Measurements from ENCODE around the gene SMIM43. TPM values are rescaled to one million over a fixed set of nuclear protein-coding genes. Genes with fewer than 3 reads are reported as not detected.

Gene SMIM43
- polyA plus RNA-seq, 1 experiment: 7.4 TPM

DNA sequence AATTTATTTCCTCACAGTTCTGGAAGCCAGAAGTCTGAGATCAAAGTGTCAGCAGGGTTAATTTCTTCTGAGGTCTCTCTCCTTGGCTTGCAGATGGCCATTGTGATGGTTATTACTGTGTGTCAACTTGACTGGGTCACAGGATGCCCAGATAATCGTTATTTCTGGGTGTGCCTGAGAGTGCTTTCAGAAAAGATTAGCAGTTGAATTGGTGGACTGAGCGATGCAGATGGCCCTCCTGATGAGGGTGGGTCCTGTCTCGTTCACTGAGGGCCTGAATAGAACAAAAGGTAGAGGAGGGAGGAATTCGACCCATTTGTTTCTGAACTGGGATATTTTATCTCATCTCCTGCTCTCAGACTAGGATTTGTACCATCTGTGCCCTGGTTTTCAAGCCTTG lies 15.7 kb downstream of the SMIM43 start:
- no peaks in the 10 kb centered on the region for H3K27me3 ChIP-seq (ENCODE audit: control insufficient read depth, insufficient read depth, low read length)
- no peaks in the 10 kb centered on the region for H3K9me3 ChIP-seq (ENCODE audit: control insufficient read depth, insufficient read depth, low read length)
- TF ChIP-seq, protein P1, sequence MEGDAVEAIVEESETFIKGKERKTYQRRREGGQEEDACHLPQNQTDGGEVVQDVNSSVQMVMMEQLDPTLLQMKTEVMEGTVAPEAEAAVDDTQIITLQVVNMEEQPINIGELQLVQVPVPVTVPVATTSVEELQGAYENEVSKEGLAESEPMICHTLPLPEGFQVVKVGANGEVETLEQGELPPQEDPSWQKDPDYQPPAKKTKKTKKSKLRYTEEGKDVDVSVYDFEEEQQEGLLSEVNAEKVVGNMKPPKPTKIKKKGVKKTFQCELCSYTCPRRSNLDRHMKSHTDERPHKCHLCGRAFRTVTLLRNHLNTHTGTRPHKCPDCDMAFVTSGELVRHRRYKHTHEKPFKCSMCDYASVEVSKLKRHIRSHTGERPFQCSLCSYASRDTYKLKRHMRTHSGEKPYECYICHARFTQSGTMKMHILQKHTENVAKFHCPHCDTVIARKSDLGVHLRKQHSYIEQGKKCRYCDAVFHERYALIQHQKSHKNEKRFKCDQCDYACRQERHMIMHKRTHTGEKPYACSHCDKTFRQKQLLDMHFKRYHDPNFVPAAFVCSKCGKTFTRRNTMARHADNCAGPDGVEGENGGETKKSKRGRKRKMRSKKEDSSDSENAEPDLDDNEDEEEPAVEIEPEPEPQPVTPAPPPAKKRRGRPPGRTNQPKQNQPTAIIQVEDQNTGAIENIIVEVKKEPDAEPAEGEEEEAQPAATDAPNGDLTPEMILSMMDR (IDR thresholded peaks at IDR 0.05; ENCODE audit: low read depth, low read length): no peak
- no peak overlapping the region for H3K4me3 ChIP-seq (ENCODE audit: low read depth, low read length)
- ChIA-PET POLR2A (no interaction called here), CTCF (no interaction called here)
- no peak for DNase-seq (ENCODE audit: low read depth, low spot score)
- no peak overlapping the region for H3K27ac ChIP-seq (ENCODE audit: low read depth, low read length)

DNA sequence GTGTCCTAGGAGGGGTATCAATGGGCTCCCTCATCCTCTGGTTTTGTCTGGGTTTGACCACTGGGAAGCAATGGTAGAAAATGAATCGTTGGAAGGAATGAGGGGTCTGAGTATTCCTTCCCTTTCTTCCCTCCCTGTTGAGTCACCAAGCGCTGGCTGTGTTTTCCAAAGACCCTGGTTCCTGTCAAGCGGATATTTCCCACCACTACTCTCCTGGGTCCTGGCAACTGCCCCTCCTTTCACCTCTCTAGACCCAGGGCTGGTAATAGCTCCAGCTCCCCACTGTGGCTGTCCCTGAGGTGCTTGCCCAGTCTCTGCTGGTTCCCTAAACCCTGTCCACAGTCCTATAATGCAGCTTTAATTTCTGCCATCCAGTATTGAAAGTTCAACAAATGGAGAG lies 22.2 kb downstream of the SMIM43 start:
- no peaks in the 10 kb centered on the region for H3K9me3 ChIP-seq (ENCODE audit: control insufficient read depth, insufficient read depth, low read length)
- no peak overlapping the region for H3K4me3 ChIP-seq (ENCODE audit: low read depth, low read length)
- no peak overlapping the region for H3K27ac ChIP-seq (ENCODE audit: low read depth, low read length)
- ChIA-PET POLR2A (no interaction called here), CTCF (interaction anchor here (0.9 to 1.1 kb wide), 2 partner anchors 74 to 372 kb away, joined by 3 read pairs; no protein-coding TSS in a partner anchor)
- no peak for DNase-seq (ENCODE audit: low read depth, low spot score)
- TF ChIP-seq, protein P1 (IDR thresholded peaks at IDR 0.05; ENCODE audit: low read depth, low read length): no peak
- H3K27me3 ChIP-seq (ENCODE audit: control insufficient read depth, insufficient read depth, low read length): no peaks in the 10 kb centered on the region

DNA sequence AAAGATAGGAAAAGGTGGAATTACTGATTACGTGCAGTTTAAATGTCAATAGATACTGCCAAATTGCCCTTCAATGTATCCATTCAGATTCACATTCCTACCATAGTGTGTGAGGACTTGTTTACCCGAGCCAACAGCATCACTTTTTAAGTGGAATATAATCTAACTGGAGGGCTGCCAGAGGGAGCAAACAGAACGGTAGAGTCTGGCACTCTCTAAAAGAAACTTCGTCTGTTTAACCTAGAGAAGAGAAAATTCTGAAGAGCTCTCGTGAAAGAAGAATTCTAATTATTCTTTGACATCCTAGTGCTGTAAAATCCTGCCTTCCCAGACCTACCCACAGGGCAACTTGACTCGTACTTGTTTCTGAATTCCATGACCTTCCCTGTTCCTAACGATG lies 23.2 kb downstream of the SMIM43 start:
- TF ChIP-seq, protein P1 (IDR thresholded peaks at IDR 0.05; ENCODE audit: low read depth, low read length): no peak
- ChIA-PET POLR2A (no interaction called here), CTCF (interaction anchor here (0.7 to 1.1 kb wide), 2 partner anchors 15 to 371 kb away, joined by 3 read pairs; no protein-coding TSS in a partner anchor)
- no peak for DNase-seq (ENCODE audit: low read depth, low spot score)
- H3K9me3 ChIP-seq (ENCODE audit: control insufficient read depth, insufficient read depth, low read length): no peaks in the 10 kb centered on the region
- H3K27me3 ChIP-seq (ENCODE audit: control insufficient read depth, insufficient read depth, low read length): no peaks in the 10 kb centered on the region
- H3K27ac ChIP-seq (ENCODE audit: low read depth, low read length): no peak overlapping the region
- no peak overlapping the region for H3K4me3 ChIP-seq (ENCODE audit: low read depth, low read length)

DNA sequence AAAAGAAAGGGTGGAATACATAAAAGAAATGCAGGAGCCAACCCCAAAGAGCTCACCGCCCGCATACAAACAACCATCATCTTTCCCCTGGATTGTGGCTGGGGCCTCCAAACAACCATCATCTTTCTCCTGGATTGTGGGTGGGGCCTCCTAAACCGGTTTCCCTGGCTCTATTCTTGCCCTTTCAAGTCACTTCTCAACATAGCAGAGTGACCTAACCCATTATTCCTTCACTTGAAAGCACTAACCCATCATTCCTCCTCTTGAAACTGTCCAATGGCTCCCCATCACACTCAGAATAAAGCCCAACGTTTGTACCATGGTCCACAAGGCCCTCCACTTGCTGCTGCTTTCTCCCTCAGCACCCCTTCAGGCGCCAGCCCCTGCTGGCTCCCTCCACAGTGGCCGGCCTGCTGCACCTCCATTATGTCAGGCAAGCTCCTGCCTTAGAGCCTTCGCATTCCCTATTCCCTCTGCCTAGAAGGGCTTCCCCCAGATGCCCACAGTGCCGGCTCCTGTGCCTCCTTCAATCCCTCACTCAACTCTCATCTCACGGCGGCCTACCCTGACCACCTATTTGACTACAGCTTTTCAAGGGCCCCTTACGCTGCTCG lies 24.1 kb downstream of the SMIM43 start:
- ChIA-PET CTCF (interaction anchor here (0.6 to 2.4 kb wide), 3 partner anchors 74 to 279 kb away, joined by 3 to 5 read pairs (median 3); no protein-coding TSS in a partner anchor), POLR2A (no interaction called here)
- no peak for DNase-seq (ENCODE audit: low read depth, low spot score)
- TF ChIP-seq, protein P1 (IDR thresholded peaks at IDR 0.05; ENCODE audit: low read depth, low read length): no peak
- no peak overlapping the region for H3K27ac ChIP-seq (ENCODE audit: low read depth, low read length)
- H3K9me3 ChIP-seq (ENCODE audit: control insufficient read depth, insufficient read depth, low read length): no peaks in the 10 kb centered on the region
- no peaks in the 10 kb centered on the region for H3K27me3 ChIP-seq (ENCODE audit: control insufficient read depth, insufficient read depth, low read length)
- H3K4me3 ChIP-seq (ENCODE audit: low read depth, low read length): no peak overlapping the region

DNA sequence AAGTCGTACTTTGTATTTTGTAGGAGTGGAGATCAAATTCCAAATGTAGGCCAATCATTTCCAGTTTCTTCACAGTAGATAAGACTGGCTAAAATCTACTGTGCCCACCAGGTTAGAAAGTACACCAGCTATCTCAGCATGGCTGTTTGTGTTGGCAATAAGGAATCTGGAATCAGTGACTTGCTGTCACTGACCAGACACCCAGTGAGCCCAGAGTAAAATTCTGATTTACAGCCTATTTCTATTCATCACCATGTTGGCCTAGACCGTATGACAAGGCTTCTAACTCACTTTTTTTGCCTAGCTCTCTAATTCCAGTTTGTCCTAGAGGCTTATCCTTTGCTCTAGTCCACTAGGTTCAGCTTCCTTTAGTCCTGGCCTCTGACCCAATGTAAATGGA lies 25.4 kb downstream of the SMIM43 start:
- TF ChIP-seq, protein P1 (IDR thresholded peaks at IDR 0.05; ENCODE audit: low read depth, low read length): no peak
- POLR2A ChIA-PET: interaction anchor here (0.6 to 1.3 kb wide), 3 partner anchors 46 to 72 kb away, joined by 3 to 4 read pairs (median 3); no protein-coding TSS in a partner anchor
- Histone ChIP-seq H3K27ac (ENCODE audit: low read depth, low read length) (no peak overlapping the region), H3K4me3 (ENCODE audit: low read depth, low read length) (no peak overlapping the region), H3K27me3 (ENCODE audit: control insufficient read depth, insufficient read depth, low read length) (no peaks in the 10 kb centered on the region), H3K9me3 (ENCODE audit: control insufficient read depth, insufficient read depth, low read length) (no peaks in the 10 kb centered on the region)
- no peak for DNase-seq (ENCODE audit: low read depth, low spot score)
- CTCF ChIA-PET: interaction anchor here (0.9 to 2.4 kb wide), 7 partner anchors 28 to 548 kb away, joined by 3 to 7 read pairs (median 3); no protein-coding TSS in a partner anchor
